Keratinocyte (primary cell): ENCODE measurements around the gene GTSF1L.

ENCODE experiments used
- CTCF ChIP-seq, 3 experiments: IDR thresholded peaks in 1 of 3; conservative IDR thresholded peaks in 1 of 3; optimal IDR thresholded peaks in 1 of 3; 2 replicates in 2 of 3; 3 replicates in 1 of 3; pipeline versions ENCODE3 to v1.5.1; 2011; ENCODE audit warnings: low read length in 3 of 3, mild to moderate bottlenecking in 3 of 3, moderate library complexity in 2 of 3, control low read depth in 1 of 3, inconsistent platforms in 1 of 3; ENCODE audit not compliant: insufficient read depth in 2 of 3; ENCODE audit errors: extremely low read depth in 1 of 3
- EZH2 ChIP-seq: IDR thresholded peaks from one replicate; pipeline ENCODE4 v1.6.1; 2012; ENCODE audit warnings: inconsistent platforms, mild to moderate bottlenecking, low read length, moderate library complexity

GRCh38 chr20:43680981-43681380 lies 45.8 kb downstream of the GTSF1L start:
- TF ChIP-seq CTCF (optimal IDR thresholded peaks at IDR 0.05 in 1 of 3, IDR thresholded peaks at IDR 0.05 in 1 of 3, conservative IDR thresholded peaks at IDR 0.05 in 1 of 3; ENCODE audit: extremely low read depth in 1 of 3, insufficient read depth in 2 of 3, low read length in 3 of 3), result no peak
- no peak for TF ChIP-seq EZH2
